Aorta (tissue), 5 donors: ENCODE data around the gene AP3B1. TPM values are rescaled to one million over a fixed set of nuclear protein-coding genes. Genes with fewer than 3 reads are reported as not detected.

ENCODE experiments used
- ATAC-seq: fragments of 200-7000 bp; cut with Tn5 transposase; one replicate; pipeline ENCODE4 v1.9.1; 2022; ENCODE audit warnings: moderate library complexity; ENCODE audit not compliant: low FRiP score
- DNase-seq, 2 donors: peaks; one replicate each; pipeline ENCODE4 v3.0.0-alpha.2; 2020
- H3K27ac ChIP-seq, 2 donors: one replicate each; pipeline ENCODE4 v1.5.1; 2013; ENCODE audit warnings: low read length in 2 of 2, mild to moderate bottlenecking in 2 of 2, moderate library complexity in 2 of 2, control low read depth in 1 of 2, inconsistent platforms in 1 of 2, low read depth in 1 of 2
- H3K27me3 ChIP-seq, 2 donors: one replicate each; pipeline ENCODE4 v1.6.1; 2013; ENCODE audit warnings: control low read depth in 1 of 2, low read length in 1 of 2, mild to moderate bottlenecking in 1 of 2, moderate library complexity in 1 of 2; ENCODE audit not compliant: insufficient read depth in 2 of 2, control insufficient read depth in 1 of 2
- H3K36me3 ChIP-seq, 2 donors: one replicate each; pipeline ENCODE4 v1.6.1; 2013; ENCODE audit warnings: control low read depth in 1 of 2, low read length in 1 of 2, mild to moderate bottlenecking in 1 of 2; ENCODE audit not compliant: insufficient read depth in 2 of 2, control insufficient read depth in 1 of 2
- H3K4me1 ChIP-seq, 2 donors: one replicate each; pipeline ENCODE4 v1.6.1; 2013; ENCODE audit warnings: low read length in 2 of 2, control low read depth in 1 of 2, mild to moderate bottlenecking in 1 of 2, moderate library complexity in 1 of 2; ENCODE audit not compliant: insufficient read depth in 2 of 2, control insufficient read depth in 1 of 2
- H3K4me3 ChIP-seq, 2 donors: one replicate each; pipeline ENCODE4 v1.5.1; 2013; ENCODE audit warnings: low read length in 2 of 2, control low read depth in 1 of 2, mild to moderate bottlenecking in 1 of 2
- H3K9me3 ChIP-seq: one replicate; pipeline ENCODE4 v1.6.1; 2013; ENCODE audit warnings: mild to moderate bottlenecking, low read length; ENCODE audit not compliant: control insufficient read depth
- WGBS, 2 donors: extraction: QIAGEN DNeasy Blood & Tissue Kit; methylation state at CpG; one replicate each; pipeline ENCODE4 v1.1.7; 2013; 5-methylcytosine and 5-hydroxymethylcytosine counted together
- intact Hi-C, 2 donors: fragments of 100-400 bp; cut with DNase I; formaldehyde crosslinking; loops; one replicate each; pipeline versions ENCODE4 v1.14.2 to v1.15.0; 2022
- polyA plus RNA-seq, 2 donors: library from polyadenylated mRNA; stranded (reverse); fragments of 200-250 nt; gene quantifications; one replicate each; pipeline ENCODE4 v1.2.3, GENCODE V29; 2013
- total RNA-seq, 2 donors: library from RNA; stranded (reverse); fragmentation: NEBNext Ultra II Directional; extraction: Animal tissue kit (Norgen Biotek cat#: 25700); gene quantifications; one replicate each; pipeline ENCODE4 v1.2.1, GENCODE V29; 2021
- donor health status: healthy with polysubstance abuse.
- donor health status: Bipolar disorder and iron deficiency.
- donor health status: DM: no; HTN: no; CAD: no.
- donor health status: DM: no; HTN: no; CAD: no.
- donor health status: DM: yes; HTN: yes; CAD: no.

The AP3B1 gene
- total and polyA plus RNA-seq, 4 donors, result 17.8 to 46.7 (median 37.1) TPM

DNA sequence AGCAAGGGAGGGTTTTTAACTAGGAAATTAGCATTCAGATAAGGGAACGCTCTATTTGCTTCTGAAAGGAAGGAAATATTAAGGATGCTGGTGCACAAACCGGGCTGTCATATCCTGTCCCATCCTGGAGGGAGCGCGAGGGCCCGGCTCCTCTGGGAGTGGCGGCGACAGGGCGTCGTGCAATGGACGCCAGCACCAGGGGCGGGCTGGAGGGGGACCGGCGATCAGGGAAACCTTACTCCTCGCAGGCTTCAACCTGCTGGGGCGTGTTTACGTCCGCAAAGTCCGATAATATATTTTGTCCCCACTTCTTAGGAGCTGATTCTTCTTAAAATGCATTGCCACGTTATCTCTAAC is 321.3 kb downstream of the AP3B1 start:
- no peaks in the 10 kb centered on the region for H3K36me3 ChIP-seq
- no peak overlapping the region for H3K4me3 ChIP-seq
- no peaks in the 10 kb centered on the region for H3K9me3 ChIP-seq
- peaks cover 0 to 1% of the 10 kb centered on the region in 2 donors for H3K27me3 ChIP-seq
- ATAC-seq, result no peak
- no peaks in the 10 kb centered on the region for H3K4me1 ChIP-seq
- DNase-seq, result no peak
- WGBS, 2 donors, result 45 to 47% methylated on average over 19 of the region's 19 CpGs
- intact Hi-C loops, result no loop called here
- H3K27ac ChIP-seq, result no peak overlapping the region

DNA sequence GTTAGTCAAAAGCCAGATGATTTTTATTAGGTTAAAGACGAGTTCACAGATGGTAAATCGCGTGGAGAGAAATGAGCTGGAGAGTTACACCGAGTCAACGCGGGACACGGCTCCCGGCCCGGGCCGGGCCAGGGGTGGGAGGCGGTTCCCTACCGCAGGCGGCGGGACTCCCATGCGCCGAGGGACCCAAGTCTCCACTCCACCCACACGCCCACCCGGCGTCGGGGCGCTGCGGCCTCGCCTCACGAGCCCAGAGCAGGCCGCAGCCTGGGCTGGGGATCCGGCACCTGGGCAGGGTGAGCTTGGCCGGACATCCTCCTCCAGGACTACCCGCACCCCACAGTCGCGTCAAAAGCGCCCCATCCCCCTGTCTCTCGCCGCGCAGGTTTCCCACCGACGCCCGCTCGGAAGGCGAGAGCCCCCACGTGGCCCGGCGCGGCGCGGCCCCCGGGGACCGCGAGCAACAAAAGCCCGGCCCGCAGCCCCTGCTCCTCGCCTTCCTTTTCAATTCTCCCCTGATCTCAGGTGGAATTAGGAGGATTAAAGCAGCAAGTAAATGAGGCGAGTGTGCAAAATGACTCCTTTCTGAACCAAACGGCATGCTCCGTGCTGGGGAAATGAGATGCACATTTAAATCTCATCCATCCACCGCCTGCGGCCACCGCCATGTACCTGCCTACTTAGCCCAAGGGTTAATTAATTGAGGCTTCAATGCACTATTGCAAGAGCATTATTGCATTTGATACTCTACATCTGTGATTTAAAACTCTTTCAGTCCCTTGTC is 321.8 kb downstream of the AP3B1 start:
- no peaks in the 10 kb centered on the region for H3K36me3 ChIP-seq
- no peaks in the 10 kb centered on the region for H3K9me3 ChIP-seq
- no peak overlapping the region for H3K27ac ChIP-seq
- peaks cover 0 to 1% of the 10 kb centered on the region in 2 donors for H3K27me3 ChIP-seq
- peak overlapping the region; percentile 4 to 37 for H3K4me3 ChIP-seq
- DNase-seq, result no peak
- 4% methylated on average over 57 of the region's 57 CpGs for WGBS, 2 donors
- intact Hi-C loops, result no loop called here
- H3K4me1 ChIP-seq, result no peaks in the 10 kb centered on the region
- ATAC-seq, result peak; percentile 78

DNA sequence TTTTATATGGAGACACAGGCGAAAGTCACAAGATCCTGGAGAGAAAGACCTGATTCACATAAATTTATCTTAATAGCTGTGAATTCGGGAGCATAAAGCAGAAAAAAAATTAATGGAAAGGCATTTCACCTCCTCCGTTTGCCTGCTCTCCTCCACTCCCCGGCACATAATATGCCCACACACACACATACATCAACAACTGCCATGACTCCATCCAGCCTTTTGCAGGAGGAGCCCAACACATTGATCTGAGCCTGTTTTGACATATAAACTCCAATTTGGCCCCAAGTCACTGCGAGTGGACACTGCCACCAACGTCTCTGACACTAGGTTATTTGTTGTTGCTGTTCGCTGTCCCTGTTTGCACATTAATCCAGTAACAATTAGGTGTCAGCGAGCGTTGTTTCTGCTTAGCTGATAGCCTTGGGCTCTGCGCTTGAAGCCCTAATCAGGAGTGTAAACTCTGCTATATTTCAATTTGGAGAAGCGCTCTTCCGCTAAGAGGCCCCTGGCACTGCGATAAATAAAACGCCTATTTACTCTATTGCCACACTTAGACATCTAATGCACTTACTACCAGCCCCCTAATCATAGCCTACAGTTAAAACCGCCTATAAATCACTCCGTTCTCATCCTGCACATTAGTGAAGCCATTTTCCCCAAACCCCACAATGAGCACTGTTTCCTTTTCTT is 322.6 kb downstream of the AP3B1 start:
- WGBS, 2 donors, result 46 to 52% methylated on average over 16 of the region's 16 CpGs
- Histone ChIP-seq H3K9me3 (no peaks in the 10 kb centered on the region), H3K36me3 (no peaks in the 10 kb centered on the region), H3K4me1 (no peaks in the 10 kb centered on the region), H3K27me3 (peaks cover 0 to 1% of the 10 kb centered on the region in 2 donors), H3K4me3 (peak overlapping the region; percentile 4 to 14), H3K27ac (no peak overlapping the region)
- intact Hi-C loops, result no loop called here
- DNase-seq, result no peak
- no peak for ATAC-seq

DNA sequence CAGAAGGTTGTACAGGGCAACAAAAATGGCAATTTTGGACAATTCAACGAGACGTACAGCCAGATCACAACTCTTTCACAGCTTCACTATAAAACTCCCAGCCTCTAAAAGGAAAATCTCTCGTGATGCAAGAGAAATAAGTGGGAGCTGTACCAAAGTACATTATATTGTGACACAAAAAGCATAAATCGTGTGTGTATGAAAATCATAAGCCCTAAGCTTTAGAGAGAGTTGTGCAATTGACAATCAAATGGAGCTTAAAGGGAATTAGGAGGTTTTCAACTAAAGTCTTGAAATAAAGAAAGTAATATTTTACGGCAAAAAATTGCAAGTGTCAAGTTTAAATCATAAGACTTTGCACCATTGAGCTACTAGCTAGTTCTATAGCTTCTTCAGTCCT is 323.6 kb downstream of the AP3B1 start:
- Histone ChIP-seq H3K27me3 (peaks cover 0 to 1% of the 10 kb centered on the region in 2 donors), H3K36me3 (no peaks in the 10 kb centered on the region), H3K4me3 (no peak overlapping the region), H3K27ac (no peak overlapping the region), H3K4me1 (no peaks in the 10 kb centered on the region), H3K9me3 (no peaks in the 10 kb centered on the region)
- intact Hi-C loops, result no loop called here
- DNase-seq (no peak), ATAC-seq (no peak)
- 86 to 93% methylated on average over 5 of the region's 5 CpGs for WGBS, 2 donors

DNA sequence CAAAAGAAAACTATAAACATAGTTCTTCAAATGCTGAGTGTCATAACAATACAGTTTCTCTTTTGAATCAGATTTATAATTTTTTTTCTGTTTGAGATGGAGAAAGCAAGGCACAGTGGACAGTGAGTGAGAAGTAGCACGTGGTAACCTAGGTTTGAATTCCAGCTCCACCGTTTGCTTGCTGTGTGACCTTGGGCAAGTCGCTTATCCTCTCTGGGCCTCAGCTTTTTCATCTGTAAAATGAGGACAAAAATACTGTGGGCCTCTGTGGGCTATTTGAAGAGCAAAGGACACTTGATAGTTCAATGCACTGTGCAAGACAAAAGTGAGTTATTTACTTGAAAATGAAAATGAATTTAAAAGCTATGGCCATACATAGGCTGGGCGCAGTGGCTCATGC is 330.7 kb downstream of the AP3B1 start:
- Histone ChIP-seq H3K4me3 (no peak overlapping the region), H3K4me1 (no peaks in the 10 kb centered on the region), H3K36me3 (no peaks in the 10 kb centered on the region), H3K27me3 (no peaks in the 10 kb centered on the region), H3K9me3 (no peaks in the 10 kb centered on the region), H3K27ac (no peak overlapping the region)
- ATAC-seq, result no peak
- intact Hi-C loops, result no loop called here
- WGBS, 2 donors, result 94 to 97% methylated on average over 4 of the region's 4 CpGs
- DNase-seq, result no peak

DNA sequence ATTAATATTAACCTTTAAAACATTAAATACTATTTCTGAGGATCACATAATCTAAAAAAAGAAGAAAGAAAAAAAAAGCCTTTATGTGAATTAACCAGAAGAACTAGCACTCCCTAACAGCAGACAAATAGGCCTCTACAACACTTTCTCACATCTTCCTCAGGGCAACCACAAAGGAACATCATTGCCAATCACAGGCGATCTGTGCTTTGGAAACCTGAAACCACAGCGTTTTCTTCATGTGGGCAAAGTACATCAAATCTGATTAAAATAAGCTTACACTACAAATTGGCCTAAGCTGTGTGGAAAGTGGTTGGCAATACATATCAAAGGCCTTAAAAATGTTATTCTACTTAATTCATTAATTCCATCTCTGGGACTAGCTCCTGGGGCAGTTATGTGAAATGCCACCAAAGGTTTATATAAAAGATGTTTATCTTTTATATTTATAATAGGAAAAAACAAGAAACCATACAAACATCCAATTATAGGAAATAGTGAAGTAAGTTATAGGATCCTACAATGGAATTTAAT is 333.6 kb downstream of the AP3B1 start:
- DNase-seq (no peak), ATAC-seq (no peak)
- Histone ChIP-seq H3K4me3 (no peak overlapping the region), H3K9me3 (no peaks in the 10 kb centered on the region), H3K4me1 (no peaks in the 10 kb centered on the region), H3K27ac (no peak overlapping the region), H3K27me3 (no peaks in the 10 kb centered on the region), H3K36me3 (no peaks in the 10 kb centered on the region)
- 79 to 92% methylated on average over 2 of the region's 2 CpGs for WGBS, 2 donors
- intact Hi-C loops, result no loop called here

DNA sequence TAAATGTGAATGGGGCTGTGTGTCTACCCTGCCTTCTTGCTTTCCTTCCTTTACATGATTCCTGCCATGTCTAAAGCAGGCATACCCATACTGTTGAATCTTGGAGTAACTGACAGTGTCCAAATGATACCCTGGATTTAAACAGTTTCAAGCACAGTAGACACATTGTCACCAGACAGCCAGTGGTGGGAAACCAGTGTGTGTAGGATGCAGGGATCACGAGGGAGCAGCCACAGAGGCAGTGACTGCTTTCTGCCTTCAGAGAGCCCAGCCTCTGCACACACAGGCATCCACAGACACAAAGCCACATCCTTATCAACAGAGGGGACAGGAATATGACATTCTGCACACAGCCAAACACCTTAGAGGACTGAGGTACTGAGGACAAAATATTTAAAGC is 334.2 kb downstream of the AP3B1 start:
- H3K27me3 ChIP-seq, result no peaks in the 10 kb centered on the region

DNA sequence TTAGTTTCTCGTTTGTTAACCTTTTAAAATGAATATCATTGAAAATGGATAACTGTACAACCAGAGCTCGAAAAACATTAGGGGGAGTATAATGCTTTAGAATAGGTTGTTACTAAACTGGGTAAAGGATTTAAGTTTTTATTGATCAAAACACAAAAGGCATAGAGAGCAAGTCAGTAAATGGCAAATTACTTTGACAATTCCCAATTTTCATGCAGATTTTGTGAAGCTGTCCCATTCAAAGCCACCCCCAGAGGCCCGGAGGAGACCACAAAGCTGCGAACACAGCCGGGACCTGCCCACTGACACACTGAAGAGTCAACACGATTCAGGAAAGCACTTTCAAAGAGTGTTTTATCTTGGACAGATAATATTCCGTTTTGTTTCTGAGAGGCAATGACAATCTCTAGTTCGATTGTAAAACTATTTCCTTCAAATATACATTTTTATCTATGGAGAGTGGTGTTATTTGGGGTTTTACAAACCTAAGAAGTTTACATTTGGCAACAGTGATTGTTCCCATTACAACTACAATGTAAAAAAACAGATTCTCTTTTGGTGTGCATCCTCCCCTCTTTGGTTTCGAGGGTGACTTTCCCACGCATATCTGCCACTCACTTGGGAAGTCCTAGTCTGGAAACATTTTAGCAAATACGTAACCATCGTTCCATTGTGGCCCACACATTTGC is 335.7 kb downstream of the AP3B1 start:
- no peaks in the 10 kb centered on the region for H3K4me1 ChIP-seq
- DNase-seq, result no peak
- intact Hi-C loops, result no loop called here
- ATAC-seq, result no peak
- no peak overlapping the region for H3K4me3 ChIP-seq
- H3K27me3 ChIP-seq, result no peaks in the 10 kb centered on the region
- H3K36me3 ChIP-seq, result no peaks in the 10 kb centered on the region
- no peaks in the 10 kb centered on the region for H3K9me3 ChIP-seq
- 81 to 88% methylated on average over 12 of the region's 12 CpGs for WGBS, 2 donors
- no peak overlapping the region for H3K27ac ChIP-seq

More for the DNA sequence above, 334.2 kb downstream of the AP3B1 start:
- no peaks in the 10 kb centered on the region for H3K4me1 ChIP-seq
- ATAC-seq (no peak), DNase-seq (no peak)
- no peaks in the 10 kb centered on the region for H3K36me3 ChIP-seq
- intact Hi-C loops, result no loop called here
- H3K9me3 ChIP-seq, result no peaks in the 10 kb centered on the region
- no peak overlapping the region for H3K27ac ChIP-seq
- 87 to 90% methylated on average over 1 of the region's 1 CpG for WGBS, 2 donors
- H3K4me3 ChIP-seq, result no peak overlapping the region
